ENCODE results near the gene RTN4RL1.

GRCh38 chr17:2019723-2020122, 5.4 kb downstream of the RTN4RL1 start:
- TF ChIP-seq SNAPC5 (CRISPR knock-in tag; IDR thresholded peaks at IDR 0.05; ENCODE audit: borderline replicate concordance) (no peak), KDM4B (CRISPR knock-in tag; IDR thresholded peaks at IDR 0.05) (no peak), HDAC1 (CRISPR knock-in tag; IDR thresholded peaks at IDR 0.05) (no peak), CTCF (CRISPR knock-in tag; IDR thresholded peaks at IDR 0.05) (no peak), PHF8 (CRISPR knock-in tag; IDR thresholded peaks at IDR 0.05) (no peak)

Measured in HepG2 (cell line).